CD4-positive, alpha-beta T cell treated with Interleukin-4 for 1 hour (primary cell): ENCODE measurements around the gene FADS3.

Experiments used
- DNase-seq, 2 donors: peaks; one replicate each; pipeline ENCODE4 v3.0.0-alpha.2; 2020 to 2022

Gene FADS3

DNA sequence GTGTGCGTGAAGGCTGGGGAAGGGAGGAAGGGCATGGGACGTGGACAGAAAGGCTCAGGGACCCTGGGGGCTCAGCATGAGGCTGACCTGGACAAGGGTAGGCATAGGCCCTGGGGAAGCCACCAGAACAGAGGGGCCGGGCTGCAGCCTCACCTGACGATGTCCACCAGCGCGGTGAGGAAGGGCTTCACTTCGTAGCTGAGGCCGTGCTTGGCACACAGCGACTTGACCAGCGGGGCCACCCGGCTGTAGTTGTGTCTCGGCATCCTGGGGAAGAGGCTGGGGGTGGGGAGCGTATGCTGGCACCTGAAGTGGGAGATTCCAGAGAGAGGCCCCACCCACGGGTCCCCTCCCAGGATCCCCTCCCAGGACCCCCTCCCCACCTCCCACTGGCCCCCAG lies 15.6 kb downstream of the FADS3 start:
- no peak for DNase-seq

DNA sequence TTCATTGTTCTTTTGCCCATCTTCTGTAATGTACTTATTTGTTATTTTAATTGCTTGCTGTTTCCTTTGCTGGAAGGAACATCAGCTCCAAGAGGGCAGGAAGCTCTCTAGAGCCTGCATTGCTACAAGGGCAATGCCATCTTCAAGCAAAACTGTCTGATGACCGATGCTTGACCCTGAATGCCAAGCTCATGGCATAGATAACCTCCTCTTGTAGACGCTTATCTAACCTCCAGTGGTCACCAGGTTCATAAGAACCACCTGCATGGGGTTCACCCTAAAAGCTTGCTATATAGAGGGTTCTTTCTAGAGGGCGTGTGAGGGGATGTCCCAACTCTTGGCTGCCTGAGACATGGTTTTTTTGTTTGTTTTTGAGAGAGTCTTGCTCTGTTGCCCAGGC lies 16.5 kb downstream of the FADS3 start:
- no peak for DNase-seq

DNA sequence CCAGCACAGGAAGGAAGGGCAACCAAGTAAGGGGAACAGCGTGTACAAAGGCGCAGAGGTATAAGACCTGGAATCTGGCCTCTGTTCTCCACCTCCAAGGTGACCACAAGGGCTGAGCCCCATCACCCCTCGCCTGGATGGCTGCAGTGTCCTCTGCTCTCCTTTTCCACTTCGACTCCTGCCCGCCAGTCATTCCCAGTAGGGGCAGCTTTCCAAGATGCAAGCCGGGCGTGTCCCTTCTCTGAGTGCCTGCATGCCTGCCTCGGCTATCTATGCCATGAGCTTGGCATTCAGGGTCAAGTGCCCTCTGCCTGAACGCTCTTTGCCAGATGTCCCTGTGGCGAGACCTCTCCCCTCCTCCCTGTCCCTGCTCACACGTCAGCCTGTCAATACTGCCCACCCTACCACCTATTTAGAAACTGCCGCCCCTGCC lies 17.0 kb downstream of the FADS3 start:
- no peak for DNase-seq

DNA sequence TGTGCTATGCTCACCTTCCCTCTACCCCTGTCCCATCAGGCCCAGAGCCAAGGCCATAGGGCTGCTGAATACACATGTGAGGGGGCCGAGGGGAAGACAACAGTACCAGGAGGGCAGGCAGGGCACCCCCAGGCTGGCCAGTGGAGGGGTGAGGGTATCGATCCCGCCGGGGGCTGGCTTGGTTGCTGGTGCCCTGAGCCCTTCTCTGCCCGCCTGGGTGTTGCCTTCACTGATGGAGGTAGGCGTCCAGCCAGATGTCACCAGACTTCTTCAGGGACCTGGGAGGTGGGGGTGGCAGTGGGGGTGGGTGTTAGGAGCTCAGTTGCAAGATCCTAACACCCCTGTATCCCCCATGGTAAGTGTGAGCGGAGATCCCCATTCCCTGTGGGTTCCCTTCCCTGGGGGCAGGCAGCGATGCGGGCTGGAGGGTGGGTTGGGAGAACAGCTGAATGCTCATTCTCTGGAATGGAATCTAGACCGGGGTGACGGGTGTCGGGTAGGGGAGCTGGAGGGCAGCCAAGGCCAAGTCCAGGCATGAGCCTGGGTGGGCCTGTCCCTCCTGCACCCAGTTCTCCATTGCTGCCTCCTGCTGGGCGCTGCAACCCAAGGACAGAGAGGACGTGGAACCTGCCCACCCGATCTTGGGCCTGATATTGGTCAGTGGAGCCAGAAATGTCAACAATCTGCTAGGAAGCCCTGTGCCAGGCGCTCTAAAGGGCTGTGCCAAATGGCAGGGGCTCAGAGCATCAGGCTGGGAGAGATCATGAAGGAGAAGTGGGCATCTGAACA lies 17.6 kb downstream of the FADS3 start:
- no peak for DNase-seq

DNA sequence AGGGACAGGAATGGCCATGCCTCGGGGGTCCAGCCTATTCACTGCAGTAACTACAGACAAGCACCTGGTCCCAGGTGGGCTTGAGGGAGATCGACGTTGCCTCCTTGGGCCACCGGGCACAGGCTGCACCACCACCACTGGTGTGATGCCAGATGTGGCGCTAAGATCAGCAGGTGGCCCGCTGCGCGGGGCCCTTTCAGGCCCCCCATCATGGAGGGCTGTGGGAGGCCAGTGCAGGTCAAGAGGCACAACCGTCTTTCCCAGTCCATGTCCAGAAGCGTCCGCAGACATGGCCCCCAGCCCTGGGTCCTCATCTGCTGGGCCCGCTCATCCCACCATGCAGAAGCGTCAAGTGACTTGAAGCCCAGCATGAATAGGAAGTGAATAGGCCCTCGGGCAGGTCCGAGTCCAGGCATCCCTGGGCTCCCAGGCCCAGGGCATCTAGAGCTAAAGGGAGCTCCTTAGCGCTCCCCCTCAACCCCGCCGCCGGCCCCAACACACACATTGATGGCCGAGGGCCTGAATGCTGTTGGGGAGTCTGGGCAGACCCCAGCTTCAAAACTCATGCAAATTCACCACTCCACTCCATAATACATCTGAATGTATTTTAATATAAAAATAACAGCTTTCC lies 18.3 kb downstream of the FADS3 start:
- no peak for DNase-seq

DNA sequence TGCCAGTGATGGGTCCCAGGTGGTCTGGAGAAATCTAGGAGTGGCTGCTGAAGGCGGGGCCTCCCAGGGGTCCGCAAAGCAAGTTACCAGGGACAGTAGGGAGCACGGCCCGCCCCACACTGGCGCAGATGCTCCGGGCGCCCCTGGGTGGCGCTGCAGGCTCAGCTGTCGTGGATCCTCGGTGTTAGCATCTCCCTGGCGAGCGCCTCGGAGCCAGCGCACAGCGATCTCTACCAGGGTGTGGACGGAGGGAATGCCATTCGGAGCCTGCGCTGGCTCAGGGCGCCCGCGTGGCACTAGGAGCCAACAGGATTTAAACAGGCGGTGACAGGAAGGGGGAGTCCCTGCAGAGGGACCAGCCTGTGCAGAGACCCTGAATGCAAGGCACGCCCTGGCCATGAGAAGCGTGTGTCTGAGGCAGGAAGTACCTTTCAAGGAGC lies 20.2 kb downstream of the FADS3 start:
- peak; percentile 55 to 67 for DNase-seq

DNA sequence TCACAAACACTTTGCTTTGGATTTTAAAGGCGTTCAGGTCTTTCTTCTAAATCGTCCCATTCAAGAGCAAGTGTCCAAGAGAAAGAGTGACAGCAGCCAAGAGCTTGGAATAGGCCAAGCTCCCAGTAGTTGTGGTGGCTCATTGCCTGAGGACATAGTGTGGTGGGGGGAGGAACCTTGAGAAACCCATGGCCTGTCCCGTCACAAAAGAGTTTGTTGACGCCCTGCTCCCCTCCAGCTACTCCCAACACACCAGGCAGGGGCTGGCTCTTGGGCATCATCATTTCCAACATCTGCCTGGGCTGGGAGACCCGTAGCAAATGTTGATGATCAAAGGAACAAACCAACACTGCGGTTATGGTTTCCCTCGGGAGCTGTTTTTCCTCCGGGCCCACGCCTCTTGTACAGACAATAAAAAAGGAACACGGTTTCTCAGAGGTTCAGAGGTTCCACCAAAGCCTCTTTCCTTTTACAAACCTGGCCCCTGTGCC lies 20.8 kb downstream of the FADS3 start:
- DNase-seq, result no peak

DNA sequence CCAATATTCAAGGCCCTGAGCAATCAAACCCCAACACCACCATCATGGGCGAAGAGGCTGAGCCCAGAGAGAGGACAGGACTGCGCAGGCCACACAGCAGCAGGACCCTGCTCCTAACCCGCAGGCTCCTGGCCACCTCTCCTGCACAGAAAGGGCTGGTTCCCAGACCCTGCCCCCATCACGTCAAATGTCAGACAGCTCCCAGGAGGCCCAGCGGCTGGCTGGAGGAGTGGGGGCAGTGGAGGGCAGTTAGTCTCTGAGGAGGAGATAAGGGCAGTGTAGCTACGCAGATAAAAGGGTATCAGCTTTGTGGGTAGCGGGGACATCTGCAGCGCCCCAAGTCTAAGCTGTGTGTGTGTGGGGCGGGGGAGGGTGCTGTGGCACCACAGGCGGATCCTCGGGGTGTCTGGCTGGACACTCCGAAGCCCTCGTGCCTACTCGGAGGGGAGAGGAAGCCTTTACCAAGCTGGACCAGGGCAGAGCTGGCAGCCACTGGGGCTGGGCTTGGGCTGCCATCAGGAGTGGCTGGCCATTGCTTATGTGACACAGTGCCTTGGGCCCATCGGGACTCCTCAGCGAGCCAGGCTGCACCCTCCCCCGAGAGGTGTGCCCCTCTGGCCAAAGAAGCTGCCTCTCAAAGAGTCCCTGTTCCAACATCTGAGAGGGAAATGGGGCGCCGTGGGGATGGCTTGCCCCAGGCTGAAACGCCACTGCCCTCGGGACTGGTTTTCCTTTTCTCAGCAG lies 21.5 kb downstream of the FADS3 start:
- no peak for DNase-seq

DNA sequence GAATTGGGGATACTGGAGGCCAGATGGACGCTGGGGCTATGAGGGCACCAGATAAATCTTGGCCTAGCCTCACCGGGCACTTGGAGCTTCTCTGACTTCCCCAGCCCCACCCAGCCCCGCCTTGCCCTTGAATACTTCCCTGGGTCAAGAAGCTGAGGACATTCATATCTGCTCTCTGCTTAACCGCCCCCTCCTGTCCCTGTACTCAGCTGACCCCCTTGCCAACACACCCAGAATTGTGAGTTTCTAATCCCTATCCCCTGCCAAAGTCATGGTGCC lies 22.0 kb downstream of the FADS3 start:
- no peak for DNase-seq

DNA sequence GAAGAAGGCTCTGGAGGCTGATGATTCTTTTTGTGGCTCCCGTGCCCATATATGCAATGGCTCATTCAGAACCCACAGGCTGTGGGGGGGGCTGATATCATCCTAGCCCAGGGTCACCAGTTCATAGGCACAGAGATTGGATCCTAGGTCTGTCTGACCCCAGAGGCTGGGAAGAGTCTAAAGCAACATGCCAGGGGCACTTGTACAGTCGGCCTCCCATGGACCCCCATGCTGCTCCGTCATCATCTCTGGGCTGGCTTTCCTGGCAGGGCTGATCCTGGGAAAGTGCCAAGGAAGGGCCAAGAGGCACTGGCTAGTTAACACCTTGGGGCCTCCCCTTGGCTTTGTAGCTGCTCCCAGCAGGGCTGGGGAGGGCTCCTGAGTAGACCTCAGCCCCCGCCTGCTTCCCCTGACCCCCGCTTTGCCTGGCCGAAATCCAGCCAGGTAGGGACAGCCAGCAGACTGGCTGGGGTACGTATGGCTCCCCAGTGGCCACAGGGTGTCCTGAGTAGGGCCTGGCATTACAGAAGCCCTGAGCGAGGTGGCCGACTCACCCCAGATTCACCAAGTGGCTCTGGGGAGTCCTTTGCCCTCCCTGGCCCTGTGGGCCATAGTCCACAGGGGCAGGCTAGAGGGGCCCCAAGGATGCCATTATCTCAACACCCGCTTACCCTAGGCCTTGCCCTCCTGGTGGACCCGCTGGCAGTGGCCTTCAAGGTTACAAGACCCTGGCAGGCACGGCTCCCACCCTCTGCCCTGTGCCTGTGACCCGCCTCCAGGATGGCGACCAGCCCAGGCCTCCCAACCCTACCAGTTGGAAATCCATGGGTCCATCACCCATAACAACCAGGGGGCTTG lies 22.5 kb downstream of the FADS3 start:
- DNase-seq, result no peak

DNA sequence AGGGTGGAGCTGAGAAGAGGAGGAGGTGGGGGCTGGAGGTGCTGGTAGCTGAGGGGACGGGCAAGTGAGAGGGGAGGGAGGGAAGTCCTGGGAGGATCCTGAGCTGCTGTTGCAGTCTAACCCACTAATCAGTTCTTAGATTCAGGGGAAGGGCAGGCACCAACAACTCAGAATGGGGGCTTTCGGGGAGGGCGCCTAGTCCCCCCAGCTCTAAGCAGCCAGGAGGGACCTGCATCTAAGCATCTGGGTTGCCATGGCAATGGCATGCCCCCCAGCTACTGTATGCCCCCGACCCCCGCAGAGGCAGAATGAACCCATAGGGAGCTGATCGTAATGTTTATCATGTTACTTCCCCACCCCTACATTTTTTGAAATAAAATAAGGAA lies 24.4 kb downstream of the FADS3 start:
- DNase-seq, result no peak

DNA sequence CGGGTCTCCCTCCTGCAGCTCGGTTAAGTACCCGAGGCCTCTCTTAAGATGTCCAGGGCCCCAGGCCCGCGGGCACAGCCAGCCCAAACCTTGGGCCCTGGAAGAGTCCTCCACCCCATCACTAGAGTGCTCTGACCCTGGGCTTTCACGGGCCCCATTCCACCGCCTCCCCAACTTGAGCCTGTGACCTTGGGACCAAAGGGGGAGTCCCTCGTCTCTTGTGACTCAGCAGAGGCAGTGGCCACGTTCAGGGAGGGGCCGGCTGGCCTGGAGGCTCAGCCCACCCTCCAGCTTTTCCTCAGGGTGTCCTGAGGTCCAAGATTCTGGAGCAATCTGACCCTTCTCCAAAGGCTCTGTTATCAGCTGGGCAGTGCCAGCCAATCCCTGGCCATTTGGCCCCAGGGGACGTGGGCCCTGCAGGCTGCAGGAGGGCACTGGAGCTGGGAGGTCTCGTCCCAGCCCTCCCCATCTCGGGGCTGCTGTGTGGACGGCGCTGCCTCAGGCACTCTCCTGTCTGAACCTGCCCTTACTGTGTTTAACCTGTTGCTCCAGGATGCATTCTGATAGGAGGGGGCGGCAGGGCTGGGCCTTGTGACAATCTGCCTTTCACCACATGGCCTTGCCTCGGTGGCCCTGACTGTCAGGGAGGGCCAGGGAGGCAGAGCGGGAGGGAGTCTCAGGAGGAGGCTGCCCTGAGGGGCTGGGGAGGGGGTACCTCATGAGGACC lies 25.0 kb downstream of the FADS3 start:
- DNase-seq, result no peak

DNA sequence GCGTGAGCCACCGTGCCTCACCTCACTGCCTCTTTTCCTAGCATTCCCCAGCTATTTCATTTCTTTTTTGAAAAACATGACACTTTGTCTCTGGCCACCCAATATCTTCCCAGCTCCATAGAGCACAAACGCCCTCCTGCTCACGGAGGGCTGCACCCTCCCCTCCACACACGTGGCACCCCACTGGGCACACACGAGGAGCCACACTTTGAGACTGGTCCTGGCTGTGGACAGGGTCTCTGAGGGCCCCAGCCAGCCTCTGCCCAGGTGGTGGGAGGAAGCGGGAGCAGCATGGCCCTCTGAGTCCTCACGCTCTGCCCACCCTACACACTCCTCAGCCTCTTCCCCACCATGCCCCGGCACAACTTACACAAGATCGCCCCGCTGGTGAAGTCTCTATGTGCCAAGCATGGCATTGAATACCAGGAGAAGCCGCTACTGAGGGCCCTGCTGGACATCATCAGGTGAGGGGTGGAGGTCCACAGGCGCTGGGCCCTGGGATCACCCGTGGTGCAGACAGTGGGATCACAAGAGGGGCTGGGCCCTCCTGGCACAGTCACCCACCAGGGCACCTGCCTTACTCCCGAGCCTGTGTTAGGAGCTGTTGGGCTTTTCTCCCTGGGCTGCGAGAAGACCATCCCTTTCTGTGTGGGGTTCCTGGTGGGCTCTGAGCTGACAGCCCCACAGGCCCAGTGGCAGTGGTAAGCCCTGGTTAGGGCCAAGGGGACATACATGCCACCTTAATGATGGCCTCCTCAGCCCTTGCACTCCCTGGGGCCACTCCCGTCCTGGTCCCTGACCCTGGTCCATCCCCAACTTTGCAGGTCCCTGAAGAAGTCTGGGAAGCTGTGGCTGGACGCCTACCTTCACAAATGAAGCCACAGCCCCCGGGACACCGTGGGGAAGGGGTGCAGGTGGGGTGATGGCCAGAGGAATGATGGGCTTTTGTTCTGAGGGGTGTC lies 26.2 kb downstream of the FADS3 start:
- DNase-seq, result no peak

DNA sequence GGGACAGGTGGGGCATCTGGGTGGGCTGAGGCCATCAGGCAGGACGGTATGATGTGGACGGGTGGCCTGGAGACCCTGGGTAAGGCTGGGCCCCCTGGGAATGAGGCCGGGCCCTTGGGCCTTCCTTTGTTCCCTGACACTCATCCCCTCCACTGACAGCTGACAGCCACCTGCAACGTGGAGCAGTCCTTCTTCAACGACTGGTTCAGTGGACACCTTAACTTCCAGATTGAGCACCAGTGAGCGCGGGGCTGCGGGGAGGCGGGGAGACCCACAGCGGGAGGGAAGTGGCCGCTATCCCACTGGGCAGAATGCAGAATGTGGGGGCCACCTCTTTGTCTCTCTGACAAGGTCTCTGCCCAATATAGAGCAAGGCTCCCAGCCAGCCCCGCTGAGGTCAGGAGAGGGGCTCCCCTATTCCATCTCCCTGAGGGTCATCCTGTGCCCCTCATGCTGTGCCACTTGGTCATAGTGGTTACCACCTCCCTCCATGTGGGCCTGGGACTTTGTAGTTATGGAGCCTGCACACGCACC lies 27.7 kb downstream of the FADS3 start:
- no peak for DNase-seq

DNA sequence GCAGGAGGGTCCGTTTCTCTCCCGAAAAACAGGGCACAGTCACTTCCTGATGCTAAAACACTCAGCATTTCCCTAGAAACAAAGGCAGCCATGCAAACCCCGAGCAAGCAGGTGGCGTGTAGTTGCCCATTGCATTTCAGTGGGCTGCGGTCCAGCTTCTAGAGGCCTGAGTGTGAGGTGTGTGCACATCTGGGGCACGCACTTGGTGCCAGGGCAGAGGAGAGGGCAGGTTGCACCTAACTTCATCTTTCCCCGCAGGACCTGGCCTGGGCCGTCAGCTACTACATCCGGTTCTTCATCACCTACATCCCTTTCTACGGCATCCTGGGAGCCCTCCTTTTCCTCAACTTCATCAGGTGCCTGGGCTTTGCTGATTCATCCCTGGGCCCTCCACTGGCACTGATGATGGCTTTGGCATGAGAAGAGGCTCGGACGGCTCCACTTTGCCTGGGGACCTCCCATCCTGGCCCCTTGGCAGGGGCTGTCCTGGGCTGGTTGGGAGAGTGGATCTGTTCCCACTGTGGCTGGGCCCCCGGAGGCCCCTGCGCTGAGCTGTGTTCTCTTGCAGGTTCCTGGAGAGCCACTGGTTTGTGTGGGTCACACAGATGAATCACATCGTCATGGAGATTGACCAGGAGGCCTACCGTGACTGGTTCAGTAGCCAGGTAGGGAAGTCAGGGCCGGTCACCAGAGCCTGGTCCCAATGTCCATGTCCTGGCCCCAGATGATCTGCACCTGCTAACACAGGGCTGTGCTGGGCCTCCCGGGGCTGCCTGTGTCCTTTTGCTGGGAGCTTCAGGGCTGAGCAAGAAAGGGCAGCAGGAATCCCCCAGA lies 28.4 kb downstream of the FADS3 start:
- DNase-seq, result no peak

DNA sequence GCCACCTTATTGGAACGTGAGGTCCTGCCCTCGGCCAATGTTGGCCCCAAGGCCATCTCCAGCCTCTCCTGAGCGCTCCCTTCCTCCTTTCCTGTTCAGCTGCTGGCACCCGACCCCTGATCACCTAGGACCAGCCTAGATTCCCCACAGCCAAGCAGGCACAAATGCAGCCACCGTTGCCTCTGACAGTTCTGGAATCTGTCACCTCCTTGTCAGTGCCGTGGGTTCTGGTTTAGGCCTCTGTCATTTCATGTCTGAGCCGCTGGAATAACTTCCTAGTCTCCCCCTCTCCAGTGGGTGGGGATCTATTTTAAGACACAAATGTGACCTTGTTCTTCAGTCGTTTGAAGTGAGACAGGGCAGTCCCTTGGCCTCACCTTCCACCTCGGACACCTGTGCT lies 29.7 kb downstream of the FADS3 start:
- no peak for DNase-seq

DNA sequence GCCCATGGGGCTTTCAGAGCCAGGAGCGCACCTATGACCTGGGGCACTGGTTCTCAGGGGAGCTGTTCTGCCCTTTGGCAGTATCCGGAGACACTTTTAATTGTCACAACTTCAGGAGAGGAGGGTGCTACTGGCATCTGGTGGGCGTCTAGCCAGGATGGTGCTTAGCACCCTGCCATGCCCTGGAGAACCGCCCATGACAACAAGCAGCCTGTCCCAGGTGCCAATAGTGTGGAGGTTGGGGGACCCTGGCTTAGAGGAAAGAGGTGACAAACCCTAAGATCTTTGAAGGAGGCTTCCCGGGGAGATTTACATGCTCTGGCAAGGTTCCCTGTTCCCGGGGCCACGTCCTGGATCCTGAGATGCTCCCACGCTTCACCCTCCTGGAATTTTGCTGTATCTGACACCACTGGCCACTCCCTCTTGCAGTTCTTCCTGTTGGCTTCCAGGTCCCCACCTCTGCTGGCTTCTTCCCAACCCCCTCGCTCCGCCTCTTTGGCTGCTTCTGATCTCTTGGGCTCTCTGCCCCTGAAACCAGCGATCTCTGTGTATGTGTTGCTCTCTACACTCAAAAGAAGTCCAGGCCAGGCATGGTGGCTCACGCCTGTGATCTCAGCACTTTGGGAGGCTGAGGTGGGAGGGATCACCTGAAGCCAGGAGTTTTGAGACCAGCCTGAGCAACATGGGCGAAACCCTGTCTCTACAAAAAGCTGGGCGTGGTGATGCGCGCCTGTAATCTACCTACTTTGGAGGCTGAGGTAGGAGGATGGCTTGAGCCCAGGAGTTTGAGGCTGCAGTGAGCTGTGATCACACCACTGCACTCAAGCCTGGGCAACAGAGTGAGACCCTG lies 31.1 kb downstream of the FADS3 start:
- no peak for DNase-seq

DNA sequence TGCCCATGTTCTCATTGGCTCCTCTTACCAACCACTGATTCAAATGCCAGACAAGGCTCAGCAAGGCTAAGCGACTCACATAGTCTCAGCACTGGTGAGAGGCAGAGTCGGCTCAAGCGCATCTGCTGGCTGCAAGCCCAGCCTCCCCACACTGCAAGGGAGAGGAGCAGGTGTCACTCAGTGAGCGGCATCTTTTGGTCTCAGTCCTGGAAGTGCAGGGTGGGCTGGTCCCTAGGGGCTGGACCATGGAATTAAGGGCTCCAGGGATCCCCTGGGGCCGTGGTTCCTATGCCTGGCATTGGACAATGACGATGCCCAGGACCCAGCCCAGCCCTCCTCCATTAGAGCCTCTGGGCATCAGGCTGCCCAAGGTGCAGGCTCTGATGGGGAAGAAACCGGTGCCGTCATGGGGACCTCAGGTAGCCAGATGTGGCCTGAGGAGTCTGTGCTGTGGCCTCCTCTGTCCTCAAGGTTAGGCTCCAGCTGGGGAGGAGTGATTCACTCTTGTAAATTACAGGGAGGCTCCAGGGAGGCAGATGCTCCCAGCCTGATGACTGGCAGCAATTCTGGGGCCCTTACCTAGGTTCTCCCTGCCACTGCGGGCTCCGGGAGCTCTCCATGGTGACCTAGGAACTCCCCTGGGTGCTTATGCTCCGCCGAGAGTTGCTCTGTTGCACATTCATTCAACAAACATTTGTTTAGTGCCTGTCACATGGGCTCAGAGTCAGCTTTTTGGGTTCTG lies 35.2 kb downstream of the FADS3 start:
- no peak for DNase-seq
